ENCODE data around the gene PTPN5.
"Not testable (repeated sequence)": the region's sequence is repeated elsewhere in the genome, so short reads cannot be mapped to it uniquely, and the experiment has no call there.

Gene PTPN5

GRCh38 chr11:18706330-18707243 lies 85.0 kb downstream of the PTPN5 start:
- DNase-seq, result no peak

- no peak for DNase-seq
Observed at GRCh38 chr11:18705651-18706281, 85.8 kb downstream of the PTPN5 start.

- DNase-seq, result no peak
Observed at GRCh38 chr11:18704698-18705097, 86.9 kb downstream of the PTPN5 start.

DNA sequence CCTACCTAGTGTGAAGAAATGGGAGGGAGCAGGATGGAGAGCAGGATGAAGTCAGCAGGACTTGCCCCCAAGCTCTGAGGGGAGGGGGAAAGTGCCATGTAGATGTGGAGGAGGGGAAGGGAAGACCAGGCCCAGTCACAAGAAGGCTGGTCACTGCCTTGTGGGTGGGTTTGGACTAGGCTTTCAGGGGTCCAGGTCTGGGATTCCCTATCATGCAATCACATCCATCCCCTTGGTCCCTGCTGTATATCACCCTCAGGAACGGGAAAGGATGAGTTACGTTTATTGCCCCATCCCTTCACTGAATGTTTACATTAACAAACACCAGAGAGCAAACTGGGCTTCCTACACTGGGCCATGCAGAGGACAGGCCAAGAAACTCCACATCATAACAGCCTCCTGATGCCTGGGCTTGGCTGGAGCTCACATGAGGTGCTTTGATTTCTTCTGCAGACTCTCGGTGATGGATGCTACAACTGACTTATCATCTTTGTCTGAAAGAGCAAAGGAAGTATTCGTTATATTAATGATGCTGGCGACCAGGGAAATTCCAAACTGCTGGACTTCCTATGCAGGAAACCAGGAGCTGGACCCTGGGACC lies 87.5 kb downstream of the PTPN5 start:
- no peak for DNase-seq

GRCh38 chr11:18703001-18703763 lies 88.4 kb downstream of the PTPN5 start:
- DNase-seq, result no peak

GRCh38 chr11:18701614-18702216 lies 89.9 kb downstream of the PTPN5 start:
- no peak for DNase-seq

- no peak for DNase-seq
Observed at GRCh38 chr11:18700872-18701271, 90.7 kb downstream of the PTPN5 start.

- DNase-seq, result no peak
Observed at GRCh38 chr11:18700375-18700774, 91.2 kb downstream of the PTPN5 start.

GRCh38 chr11:18699848-18700261 lies 91.7 kb downstream of the PTPN5 start:
- DNase-seq, result no peak

DNA sequence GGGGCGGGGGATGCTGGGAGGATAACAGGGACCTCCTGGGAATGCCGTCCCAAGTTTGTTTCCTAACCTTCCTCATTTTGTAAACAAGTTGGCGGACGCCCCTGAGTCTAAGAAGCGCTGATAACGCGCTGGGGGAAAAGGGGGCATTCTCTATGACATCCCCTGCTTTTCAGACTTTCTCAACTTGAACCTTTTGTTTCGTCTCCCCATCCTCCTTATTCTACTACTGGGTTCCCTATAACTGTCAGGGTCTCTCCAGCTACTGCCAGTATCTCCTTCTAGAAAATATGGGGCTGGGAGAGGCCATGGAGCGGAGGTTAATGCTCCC lies 92.4 kb downstream of the PTPN5 start:
- DNase-seq, result no peak

DNA sequence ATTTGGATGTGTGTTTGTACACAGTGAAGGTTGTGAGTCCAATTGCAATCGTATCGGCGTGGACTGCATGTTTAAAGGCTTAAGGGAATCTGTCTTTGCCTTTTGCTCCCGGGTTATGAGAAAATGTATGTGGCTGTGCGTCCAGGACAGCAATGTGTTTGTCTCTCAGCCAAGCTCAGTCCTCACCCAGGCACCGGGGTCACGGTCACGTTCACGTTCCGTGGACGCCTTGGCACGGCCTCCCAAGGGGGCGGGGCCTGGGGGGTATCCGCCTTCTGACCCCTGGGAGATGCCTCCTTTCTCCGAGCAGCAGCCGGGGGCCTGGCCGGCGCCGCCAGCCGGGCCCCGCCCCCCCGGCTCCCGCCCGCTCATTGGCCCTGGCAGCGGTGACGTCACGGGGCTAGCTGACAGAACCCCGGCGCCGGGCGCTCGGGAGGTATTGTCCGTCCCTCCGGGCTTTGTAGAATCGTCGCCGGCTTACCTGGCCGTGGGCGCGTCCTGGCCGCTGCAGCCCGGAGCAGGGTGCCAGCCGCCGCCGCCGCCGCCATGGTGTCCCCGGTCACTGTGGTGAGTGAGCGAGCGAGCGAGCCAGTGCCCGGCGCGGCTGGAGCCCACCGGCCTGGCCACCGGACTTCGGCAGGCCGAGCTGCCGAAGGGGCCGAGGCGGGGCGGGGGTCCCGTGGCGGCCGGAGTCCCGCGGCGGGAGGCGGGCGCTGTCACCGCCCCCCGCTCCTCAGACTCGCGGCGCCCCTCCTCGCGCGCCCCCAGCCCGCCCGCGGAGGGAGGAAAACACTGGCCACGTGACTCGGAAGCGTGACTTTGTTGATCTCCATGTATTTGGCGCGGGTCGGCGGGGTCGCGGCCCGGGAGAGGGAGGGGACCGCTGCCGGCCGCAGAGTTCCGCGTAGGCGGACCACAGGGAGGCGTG lies 93.0 kb downstream of the PTPN5 start, which contains the start of gene TMEM86A:
TSS of gene TMEM86A (plus strand) at position 439 of the 928 bp plus-strand sequence. CDS start at position 547, 108 bp downstream.
- DNase-seq, result no peak

GRCh38 chr11:18697576-18697975 lies 94.0 kb downstream of the PTPN5 start:
- no peak for DNase-seq

GRCh38 chr11:18696638-18697225 lies 94.9 kb downstream of the PTPN5 start:
- no peak for DNase-seq

DNA sequence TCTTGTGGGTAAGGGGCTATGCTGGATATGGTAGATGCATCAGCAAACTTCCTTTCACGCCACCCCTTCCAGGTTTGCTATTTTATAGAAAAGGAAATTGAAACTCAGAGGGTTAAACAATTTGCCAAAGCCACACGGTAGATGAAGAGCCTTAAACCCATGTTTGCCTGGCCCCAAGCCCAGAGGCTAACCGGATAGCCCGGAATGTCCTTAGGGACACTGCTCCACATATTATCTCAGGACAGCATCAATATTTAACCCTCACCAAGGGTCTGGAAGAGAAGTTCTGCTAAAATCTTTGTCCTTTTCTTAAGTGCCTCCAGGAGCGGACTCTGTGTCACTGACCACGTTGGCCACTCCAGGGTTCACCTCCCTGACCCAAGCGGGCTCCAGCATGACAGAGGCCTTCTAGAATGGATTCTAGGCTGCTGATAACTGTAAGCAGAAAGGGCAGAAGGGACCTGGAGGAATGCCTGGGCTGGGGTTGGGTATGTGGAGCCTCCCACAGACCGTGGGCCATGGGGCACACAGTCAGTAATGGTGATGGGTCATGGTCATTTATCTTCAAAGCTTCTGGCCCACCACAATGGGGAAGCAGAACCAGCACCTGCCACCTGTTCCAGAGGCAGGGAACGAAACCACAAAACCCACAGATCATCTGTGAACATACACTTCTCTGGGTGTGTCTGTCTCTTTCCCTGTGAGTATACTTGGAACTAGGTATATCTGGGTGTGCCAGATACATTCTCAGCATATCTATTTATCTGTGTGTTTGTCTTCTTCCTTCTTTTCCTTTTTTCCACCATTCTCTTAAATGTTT lies 98.4 kb downstream of the PTPN5 start:
- no peak for DNase-seq

GRCh38 chr11:18691467-18692140 lies 100.0 kb downstream of the PTPN5 start:
- DNase-seq, result not testable (repeated sequence)

DNA sequence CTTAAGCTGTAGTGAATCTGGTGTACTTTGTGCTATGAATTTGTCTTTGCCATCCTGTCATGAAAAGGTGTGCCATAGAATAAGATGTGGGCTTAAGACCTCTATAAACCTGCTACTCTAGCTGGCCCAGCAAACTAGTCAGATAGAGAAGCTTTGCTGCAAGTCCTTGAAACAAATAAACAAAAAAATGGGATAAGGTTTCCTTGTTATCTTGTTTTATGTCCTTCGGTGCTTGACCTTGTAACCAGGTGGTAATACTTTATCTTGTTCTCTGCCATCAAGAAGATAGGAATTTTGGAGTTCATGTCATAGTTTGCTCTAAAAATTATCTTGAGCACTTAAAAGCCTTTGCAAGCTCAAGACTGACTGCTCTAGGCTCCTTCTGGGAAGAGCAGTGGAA lies 107.3 kb downstream of the PTPN5 start:
- DNase-seq, result no peak

- DNase-seq, result no peak
Observed at GRCh38 chr11:18682466-18682865, 109.1 kb downstream of the PTPN5 start.

GRCh38 chr11:18681949-18682348 lies 109.6 kb downstream of the PTPN5 start:
- not testable (repeated sequence) for DNase-seq
